NCI-H1417 (cell line): ENCODE results near the gene LNX1.
A peak's percentile ranks its signal among the peaks of the same experiment; 100 is the strongest.

ENCODE experiments used
- DNase-seq, 3 experiments: peaks; one replicate each; lab custom pipeline; 2025; lab: John Stamatoyannopoulos, UW

The LNX1 gene

GRCh38 chr4:53591372-53591892 is at the start of gene LNX1:
Gene LNX1 (minus strand): TSS chr4:53591486. CDS start chr4:53574002, 17,484 bp downstream.
- DNase-seq: peak in 2 of 3 experiments; percentile 88 to 97

- peak in 2 of 3 experiments; percentile 15 to 90 for DNase-seq
Observed at GRCh38 chr4:53640576-53641453, 49.5 kb upstream of the LNX1 start.

GRCh38 chr4:53638919-53639318 is 47.6 kb upstream of the LNX1 start:
- no peak for DNase-seq

- no peak for DNase-seq
Observed at GRCh38 chr4:53637348-53637747, 46.1 kb upstream of the LNX1 start.

- no peak for DNase-seq
Observed at GRCh38 chr4:53635697-53636483, 44.6 kb upstream of the LNX1 start.

- DNase-seq: no peak
Observed at GRCh38 chr4:53633608-53634007, 42.3 kb upstream of the LNX1 start.

GRCh38 chr4:53629296-53629695 is 38.0 kb upstream of the LNX1 start:
- DNase-seq: no peak

- DNase-seq: no peak
Observed at GRCh38 chr4:53626491-53626890, 35.2 kb upstream of the LNX1 start.

- DNase-seq: no peak
Observed at GRCh38 chr4:53625888-53626287, 34.6 kb upstream of the LNX1 start.

GRCh38 chr4:53622739-53623151 is 31.5 kb upstream of the LNX1 start:
- DNase-seq: no peak

- no peak for DNase-seq
Observed at GRCh38 chr4:53620956-53621355, 29.7 kb upstream of the LNX1 start.

GRCh38 chr4:53619431-53619830 is 28.1 kb upstream of the LNX1 start:
- DNase-seq: no peak

GRCh38 chr4:53618321-53618720 is 27.0 kb upstream of the LNX1 start:
- no peak for DNase-seq

GRCh38 chr4:53617101-53617680 is 25.9 kb upstream of the LNX1 start:
- peak in 2 of 3 experiments; percentile 31 to 36 for DNase-seq

- DNase-seq: no peak
Observed at GRCh38 chr4:53616219-53616618, 24.9 kb upstream of the LNX1 start.

GRCh38 chr4:53614591-53614990 is 23.3 kb upstream of the LNX1 start:
- no peak for DNase-seq

- DNase-seq: no peak
Observed at GRCh38 chr4:53613428-53613827, 22.1 kb upstream of the LNX1 start.

GRCh38 chr4:53608649-53609048 is 17.4 kb upstream of the LNX1 start:
- no peak for DNase-seq

GRCh38 chr4:53608242-53608641 is 17.0 kb upstream of the LNX1 start:
- DNase-seq: no peak

GRCh38 chr4:53605783-53606182 is 14.5 kb upstream of the LNX1 start:
- no peak for DNase-seq

- DNase-seq: no peak
Observed at GRCh38 chr4:53602390-53602789, 11.1 kb upstream of the LNX1 start.

GRCh38 chr4:53601251-53601764 is 10.0 kb upstream of the LNX1 start:
- DNase-seq: peak; percentile 58 to 83 (median 82)
